Measurements from ENCODE around the gene RNH1. TPM values are rescaled to one million over a fixed set of nuclear protein-coding genes. Genes with fewer than 3 reads are reported as not detected.
A peak's percentile ranks its signal among the peaks of the same experiment; 100 is the strongest.

RNH1 gene
- total RNA-seq, 2 donors from 2014 or later, result 42.7 to 43.2 TPM

DNA sequence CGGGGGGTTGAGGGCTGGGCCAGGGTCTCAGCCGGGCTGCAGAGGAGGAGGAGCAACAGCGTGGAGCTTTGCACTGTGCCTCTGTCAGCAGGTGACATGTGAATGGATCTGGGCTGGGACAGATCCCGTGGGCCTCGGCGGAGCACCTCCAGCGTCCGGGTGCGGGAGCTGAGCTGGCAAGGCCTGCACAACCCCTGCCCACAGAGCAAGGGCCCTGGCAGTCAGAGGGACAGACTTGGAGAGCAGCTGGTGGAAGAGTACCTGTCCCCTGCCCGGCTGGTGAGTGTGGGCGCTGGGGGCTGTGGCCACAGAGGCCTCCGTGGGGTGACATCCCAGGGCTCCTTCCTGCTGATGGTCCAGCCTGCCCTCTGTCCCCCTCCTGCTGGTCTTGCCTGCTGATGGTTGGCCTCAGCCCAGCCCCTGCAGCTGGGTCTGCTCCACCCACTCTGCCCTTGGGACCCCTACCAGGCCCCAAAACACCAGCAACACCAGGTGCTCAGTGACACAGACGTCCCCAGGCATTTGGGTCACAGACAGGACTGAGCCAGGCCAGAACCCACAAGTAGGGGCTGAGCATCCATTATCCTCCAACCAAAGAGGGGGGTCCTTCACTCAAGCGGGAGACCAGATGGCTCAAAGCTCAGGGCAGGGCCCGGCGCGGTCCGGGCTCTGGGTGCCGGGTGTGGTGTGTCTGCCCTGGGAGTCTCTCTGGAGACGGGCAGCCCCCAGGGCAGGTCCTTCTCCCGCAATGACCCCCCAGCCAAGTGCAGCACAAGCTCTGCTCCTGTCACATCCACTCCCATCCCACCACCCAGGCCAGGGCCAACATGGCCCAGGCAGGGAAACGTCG lies 33.8 kb upstream of the RNH1 start:
- H3K4me3 Mint-ChIP-seq, result no peak overlapping the region
- H3K27me3 ChIP-seq (ENCODE audit: control insufficient read depth, insufficient read depth, low read length, poor library complexity, severe bottlenecking), result no peaks in the 10 kb centered on the region
- no peak overlapping the region for H3K9ac ChIP-seq (ENCODE audit: extremely low read depth, low read length, poor library complexity, severe bottlenecking)
- no peak overlapping the region for H3K27ac Mint-ChIP-seq
- H3K36me3 Mint-ChIP-seq (ENCODE audit: low read depth), result peaks cover 10% of the 10 kb centered on the region
- H3K36me3 ChIP-seq (ENCODE audit: control insufficient read depth, insufficient read depth, low read length), result no peaks in the 10 kb centered on the region
- H3K27me3 Mint-ChIP-seq (ENCODE audit: insufficient read depth), result peaks cover 9% of the 10 kb centered on the region
- 84 to 88% methylated on average over 10 to 23 of the region's 23 CpGs for WGBS, 2 experiments (ENCODE audit: insufficient coverage in 1 of 2, insufficient read length in 1 of 2)
- no peaks in the 10 kb centered on the region for H3K4me1 ChIP-seq (ENCODE audit: control insufficient read depth, insufficient read depth, low read length)
- H3K4me3 ChIP-seq (ENCODE audit: low read length), result no peak overlapping the region
- H3K9me3 ChIP-seq (ENCODE audit: control insufficient read depth, low read length), result no peaks in the 10 kb centered on the region
- no peak overlapping the region for H3K27ac ChIP-seq (ENCODE audit: low read depth, low read length)
- H3K9me3 Mint-ChIP-seq, result peaks cover 1% of the 10 kb centered on the region
- H3K4me1 Mint-ChIP-seq, result peaks cover 2% of the 10 kb centered on the region
- DNase-seq, result peak; percentile 49
- TF ChIP-seq, protein P1, sequence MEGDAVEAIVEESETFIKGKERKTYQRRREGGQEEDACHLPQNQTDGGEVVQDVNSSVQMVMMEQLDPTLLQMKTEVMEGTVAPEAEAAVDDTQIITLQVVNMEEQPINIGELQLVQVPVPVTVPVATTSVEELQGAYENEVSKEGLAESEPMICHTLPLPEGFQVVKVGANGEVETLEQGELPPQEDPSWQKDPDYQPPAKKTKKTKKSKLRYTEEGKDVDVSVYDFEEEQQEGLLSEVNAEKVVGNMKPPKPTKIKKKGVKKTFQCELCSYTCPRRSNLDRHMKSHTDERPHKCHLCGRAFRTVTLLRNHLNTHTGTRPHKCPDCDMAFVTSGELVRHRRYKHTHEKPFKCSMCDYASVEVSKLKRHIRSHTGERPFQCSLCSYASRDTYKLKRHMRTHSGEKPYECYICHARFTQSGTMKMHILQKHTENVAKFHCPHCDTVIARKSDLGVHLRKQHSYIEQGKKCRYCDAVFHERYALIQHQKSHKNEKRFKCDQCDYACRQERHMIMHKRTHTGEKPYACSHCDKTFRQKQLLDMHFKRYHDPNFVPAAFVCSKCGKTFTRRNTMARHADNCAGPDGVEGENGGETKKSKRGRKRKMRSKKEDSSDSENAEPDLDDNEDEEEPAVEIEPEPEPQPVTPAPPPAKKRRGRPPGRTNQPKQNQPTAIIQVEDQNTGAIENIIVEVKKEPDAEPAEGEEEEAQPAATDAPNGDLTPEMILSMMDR (conservative IDR thresholded peaks at IDR 0.05), result no peak

DNA sequence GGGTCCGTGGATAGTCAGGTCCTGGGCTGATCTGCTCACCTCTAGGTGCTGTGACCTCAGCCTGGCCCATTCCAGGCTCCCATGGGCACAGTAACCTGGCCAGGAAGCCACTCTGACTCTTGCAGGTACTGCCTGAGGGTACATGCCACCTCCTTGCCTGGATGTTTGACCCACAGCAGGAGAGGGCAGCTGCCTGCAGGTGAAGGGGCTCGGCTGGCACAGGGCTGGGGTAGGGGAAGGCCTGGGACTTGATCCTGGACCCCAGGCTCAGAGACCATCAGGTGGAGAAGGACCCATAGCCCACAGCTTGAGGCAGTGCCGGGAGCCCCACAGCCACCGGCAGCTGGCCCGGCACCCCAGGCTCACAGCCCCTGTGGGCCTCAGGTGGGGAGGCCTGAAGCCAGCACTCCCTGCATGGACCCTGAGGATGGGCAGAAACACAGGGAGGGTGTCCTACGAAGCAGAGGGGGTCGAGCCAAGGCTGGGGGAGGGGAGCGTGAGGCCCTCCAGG lies 33.0 kb upstream of the RNH1 start:
- Histone ChIP-seq H3K9ac (ENCODE audit: extremely low read depth, low read length, poor library complexity, severe bottlenecking) (no peak overlapping the region), H3K4me3 (ENCODE audit: low read length) (no peak overlapping the region), H3K4me1 (ENCODE audit: control insufficient read depth, insufficient read depth, low read length) (no peaks in the 10 kb centered on the region), H3K27me3 (ENCODE audit: control insufficient read depth, insufficient read depth, low read length, poor library complexity, severe bottlenecking) (no peaks in the 10 kb centered on the region), H3K27ac (ENCODE audit: low read depth, low read length) (no peak overlapping the region), H3K9me3 (ENCODE audit: control insufficient read depth, low read length) (no peaks in the 10 kb centered on the region), H3K36me3 (ENCODE audit: control insufficient read depth, insufficient read depth, low read length) (no peaks in the 10 kb centered on the region)
- WGBS, 2 experiments (ENCODE audit: insufficient coverage in 1 of 2, insufficient read length in 1 of 2), result 88 to 90% methylated on average over 7 to 8 of the region's 8 CpGs
- no peak overlapping the region for H3K27ac Mint-ChIP-seq
- peaks cover 2% of the 10 kb centered on the region for H3K4me1 Mint-ChIP-seq
- H3K4me3 Mint-ChIP-seq, result no peak overlapping the region
- DNase-seq, result peak; percentile 53
- TF ChIP-seq, protein P1 (conservative IDR thresholded peaks at IDR 0.05), result no peak
- peaks cover 9% of the 10 kb centered on the region for H3K27me3 Mint-ChIP-seq (ENCODE audit: insufficient read depth)
- peaks cover 1% of the 10 kb centered on the region for H3K9me3 Mint-ChIP-seq
- H3K36me3 Mint-ChIP-seq (ENCODE audit: low read depth), result peaks cover 7% of the 10 kb centered on the region

DNA sequence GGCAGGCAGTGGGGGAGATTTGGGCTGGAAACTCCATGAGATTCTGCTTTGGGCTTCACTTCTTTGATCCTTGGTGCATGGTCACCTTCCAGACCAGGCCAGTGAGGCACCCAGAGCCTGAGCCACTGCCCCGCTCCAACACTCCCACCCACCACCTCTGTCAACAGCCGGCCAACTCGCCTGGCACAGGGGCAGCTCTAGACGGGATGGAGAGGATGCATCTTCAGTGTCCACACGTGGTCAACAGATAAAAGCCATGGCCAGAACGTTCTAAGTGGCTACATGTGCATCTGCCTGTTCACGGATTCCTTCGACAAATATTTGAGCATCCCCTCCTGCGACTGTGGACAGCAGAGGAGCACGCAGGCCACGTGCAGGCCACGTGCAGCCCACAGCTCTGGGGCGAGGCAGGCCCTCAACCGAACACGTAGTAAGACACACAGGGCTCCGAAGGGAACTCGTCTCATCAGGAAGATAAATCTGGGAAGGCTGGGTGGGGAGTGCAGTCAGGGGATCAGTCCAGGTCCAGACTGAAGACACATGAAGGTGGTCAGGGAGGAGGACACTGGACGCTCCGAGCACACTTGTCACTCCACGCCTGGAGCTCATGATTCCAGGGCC lies 31.5 kb upstream of the RNH1 start:
- peaks cover 9% of the 10 kb centered on the region for H3K27me3 Mint-ChIP-seq (ENCODE audit: insufficient read depth)
- no peaks in the 10 kb centered on the region for H3K4me1 Mint-ChIP-seq
- H3K4me3 ChIP-seq (ENCODE audit: low read length), result no peak overlapping the region
- H3K4me1 ChIP-seq (ENCODE audit: control insufficient read depth, insufficient read depth, low read length), result no peaks in the 10 kb centered on the region
- no peak overlapping the region for H3K27ac Mint-ChIP-seq
- no peaks in the 10 kb centered on the region for H3K27me3 ChIP-seq (ENCODE audit: control insufficient read depth, insufficient read depth, low read length, poor library complexity, severe bottlenecking)
- H3K9ac ChIP-seq (ENCODE audit: extremely low read depth, low read length, poor library complexity, severe bottlenecking), result no peak overlapping the region
- 95% methylated on average over 17 to 20 of the region's 20 CpGs for WGBS, 2 experiments (ENCODE audit: insufficient coverage in 1 of 2, insufficient read length in 1 of 2)
- H3K27ac ChIP-seq (ENCODE audit: low read depth, low read length), result no peak overlapping the region
- H3K9me3 ChIP-seq (ENCODE audit: control insufficient read depth, low read length), result no peaks in the 10 kb centered on the region
- DNase-seq, result peak; percentile 36
- peaks cover 8% of the 10 kb centered on the region for H3K36me3 Mint-ChIP-seq (ENCODE audit: low read depth)
- peaks cover 1% of the 10 kb centered on the region for H3K9me3 Mint-ChIP-seq
- peaks cover 5% of the 10 kb centered on the region for H3K36me3 ChIP-seq (ENCODE audit: control insufficient read depth, insufficient read depth, low read length)
- TF ChIP-seq, protein P1 (conservative IDR thresholded peaks at IDR 0.05), result no peak
- peak overlapping the region; percentile 43 for H3K4me3 Mint-ChIP-seq

All from endodermal cell (in vitro differentiated cells).